Stimulated activated CD8-positive, alpha-beta memory T cell treated with anti-CD3 and anti-CD28 coated beads, Interleukin-4, amount 100 ng/mL, for 24 hours (primary cell): ENCODE data around the gene ITGA3.

ENCODE experiments used
- DNase-seq: peaks from one replicate; pipeline ENCODE4 v3.0.0-alpha.2; 2020; ENCODE audit warnings: low read depth

ITGA3 gene

DNA sequence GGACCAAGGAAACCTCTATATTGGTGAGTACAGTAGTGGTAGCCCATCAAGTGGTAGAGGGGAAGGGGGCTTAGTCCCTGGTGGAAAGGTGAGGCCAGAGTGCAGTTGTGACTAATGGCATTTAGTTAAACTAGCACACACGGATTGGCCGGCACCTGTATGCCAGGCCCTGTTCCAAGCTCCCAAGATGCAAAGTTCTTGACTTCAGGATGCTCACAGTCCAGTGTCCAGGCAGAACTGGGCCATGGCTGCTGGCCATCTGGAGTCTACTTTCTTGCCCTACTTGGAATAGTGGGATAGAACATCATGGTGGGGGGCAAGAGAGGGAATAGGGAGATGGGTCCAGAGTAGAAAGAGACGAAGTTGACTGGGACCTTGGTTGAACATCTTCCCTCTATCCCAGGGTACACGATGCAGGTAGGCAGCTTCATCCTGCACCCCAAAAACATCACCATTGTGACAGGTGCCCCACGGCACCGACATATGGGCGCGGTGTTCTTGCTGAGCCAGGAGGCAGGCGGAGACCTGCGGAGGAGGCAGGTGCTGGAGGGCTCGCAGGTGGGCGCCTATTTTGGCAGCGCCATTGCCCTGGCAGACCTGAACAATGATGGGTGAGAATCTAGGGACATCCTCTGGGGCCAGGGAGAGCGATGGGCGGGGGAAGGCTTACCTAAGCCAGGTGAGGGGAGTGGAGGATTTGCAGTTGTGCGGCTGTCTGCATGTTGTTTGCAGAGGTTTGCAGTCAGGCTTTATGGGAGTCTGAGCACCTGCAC is 15.2 kb downstream of the ITGA3 start:
- no peak for DNase-seq

DNA sequence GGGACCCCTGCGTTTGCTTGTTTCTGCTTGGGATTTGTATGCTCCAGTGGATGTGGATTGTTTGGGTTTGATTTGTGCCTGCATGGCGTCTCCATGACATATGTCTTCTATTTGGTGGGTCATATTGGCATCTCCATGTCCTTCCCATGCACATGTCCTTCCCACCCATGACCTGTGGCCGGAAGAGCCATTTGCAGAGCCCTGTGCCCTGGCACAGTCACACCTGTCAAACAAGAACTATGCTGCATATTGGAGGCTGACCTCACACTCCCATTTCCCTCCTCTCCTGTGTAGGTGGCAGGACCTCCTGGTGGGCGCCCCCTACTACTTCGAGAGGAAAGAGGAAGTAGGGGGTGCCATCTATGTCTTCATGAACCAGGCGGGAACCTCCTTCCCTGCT is 15.8 kb downstream of the ITGA3 start:
- no peak for DNase-seq

DNA sequence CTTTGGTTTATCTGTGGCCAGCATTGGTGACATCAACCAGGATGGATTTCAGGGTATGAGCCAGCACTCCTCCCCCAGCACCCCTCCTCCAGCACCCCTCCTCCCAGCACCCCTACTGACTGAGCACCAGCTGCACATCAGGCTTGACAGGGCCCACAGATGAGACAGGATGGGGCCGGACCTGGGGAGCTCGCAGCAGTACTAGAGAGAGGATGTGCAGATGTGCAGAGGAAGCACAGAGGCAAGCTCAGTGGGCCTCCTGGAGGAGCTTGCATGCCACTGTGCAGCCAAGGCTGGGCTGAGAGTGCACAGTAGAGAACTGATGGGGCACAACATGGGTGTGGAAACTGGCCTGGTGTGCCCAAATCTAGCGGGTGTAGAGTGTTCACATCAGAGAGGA is 16.2 kb downstream of the ITGA3 start:
- DNase-seq: no peak

DNA sequence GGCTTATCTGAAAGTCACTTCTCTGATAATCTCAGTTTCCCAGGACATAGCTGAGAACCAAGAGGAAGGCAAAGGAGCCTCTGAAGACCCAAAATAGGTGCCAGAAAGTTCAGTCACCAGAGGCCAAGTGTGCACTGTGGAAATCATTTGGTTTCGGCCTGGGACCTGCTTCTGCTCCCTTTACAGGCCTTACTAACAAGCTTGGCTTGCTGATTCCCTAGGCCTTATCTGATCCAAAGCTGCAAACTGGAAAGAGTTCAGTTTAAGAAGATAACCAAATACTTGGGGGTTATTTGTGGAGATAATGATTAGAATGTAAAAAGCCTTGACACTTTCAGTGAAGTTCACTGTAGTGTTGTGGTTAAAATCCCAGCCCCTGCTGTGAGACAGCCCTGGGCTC is 17.0 kb downstream of the ITGA3 start:
- no peak for DNase-seq

DNA sequence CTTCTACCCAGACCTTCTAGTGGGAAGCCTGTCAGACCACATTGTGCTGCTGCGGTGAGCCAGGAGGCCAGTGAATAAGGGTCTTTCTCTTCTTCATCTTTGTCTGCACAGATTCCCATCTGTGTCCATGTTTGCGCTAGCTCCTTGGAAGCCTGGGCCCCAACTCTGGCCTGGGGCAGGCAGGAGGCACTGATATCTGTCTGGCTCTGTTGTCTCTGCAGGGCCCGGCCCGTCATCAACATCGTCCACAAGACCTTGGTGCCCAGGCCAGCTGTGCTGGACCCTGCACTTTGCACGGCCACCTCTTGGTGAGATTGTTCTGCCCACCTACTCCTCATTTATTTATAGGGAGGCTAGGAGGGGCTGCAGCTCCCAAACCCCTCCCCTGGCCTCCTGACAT is 18.3 kb downstream of the ITGA3 start:
- DNase-seq: no peak

DNA sequence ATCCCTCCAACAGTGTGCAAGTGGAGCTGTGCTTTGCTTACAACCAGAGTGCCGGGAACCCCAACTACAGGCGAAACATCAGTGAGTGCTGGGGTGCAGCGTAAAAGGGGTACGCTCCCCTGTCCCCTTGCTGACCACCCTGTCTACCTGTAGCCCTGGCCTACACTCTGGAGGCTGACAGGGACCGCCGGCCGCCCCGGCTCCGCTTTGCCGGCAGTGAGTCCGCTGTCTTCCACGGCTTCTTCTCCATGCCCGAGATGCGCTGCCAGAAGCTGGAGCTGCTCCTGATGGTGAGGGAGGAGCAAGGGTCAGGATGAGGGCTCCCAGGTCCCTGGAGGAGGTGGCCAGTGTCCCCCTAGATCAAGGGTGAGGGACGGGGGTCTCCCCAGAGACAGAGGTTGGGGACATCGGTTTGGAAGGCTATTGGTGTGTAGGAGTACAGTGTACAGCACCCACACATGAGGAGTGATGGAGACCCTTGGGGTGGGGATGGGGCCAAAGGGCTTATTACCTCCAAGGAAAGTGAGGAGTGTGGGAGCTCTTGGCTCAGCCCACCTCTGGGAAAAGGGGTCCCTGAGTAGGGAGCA is 19.6 kb downstream of the ITGA3 start:
- no peak for DNase-seq

DNA sequence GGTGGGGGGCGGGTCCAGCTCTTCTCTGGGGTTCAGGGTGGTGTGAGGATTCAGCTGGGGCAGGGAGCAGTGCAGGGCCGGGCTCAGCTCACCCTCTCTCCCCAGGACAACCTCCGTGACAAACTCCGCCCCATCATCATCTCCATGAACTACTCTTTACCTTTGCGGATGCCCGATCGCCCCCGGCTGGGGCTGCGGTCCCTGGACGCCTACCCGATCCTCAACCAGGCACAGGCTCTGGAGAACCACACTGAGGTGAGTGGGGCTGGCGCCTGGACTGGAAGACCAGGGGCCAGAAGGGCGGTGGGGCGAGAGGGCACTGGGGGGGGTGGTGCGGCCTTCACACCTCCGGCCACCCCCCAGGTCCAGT is 20.3 kb downstream of the ITGA3 start:
- no peak for DNase-seq

DNA sequence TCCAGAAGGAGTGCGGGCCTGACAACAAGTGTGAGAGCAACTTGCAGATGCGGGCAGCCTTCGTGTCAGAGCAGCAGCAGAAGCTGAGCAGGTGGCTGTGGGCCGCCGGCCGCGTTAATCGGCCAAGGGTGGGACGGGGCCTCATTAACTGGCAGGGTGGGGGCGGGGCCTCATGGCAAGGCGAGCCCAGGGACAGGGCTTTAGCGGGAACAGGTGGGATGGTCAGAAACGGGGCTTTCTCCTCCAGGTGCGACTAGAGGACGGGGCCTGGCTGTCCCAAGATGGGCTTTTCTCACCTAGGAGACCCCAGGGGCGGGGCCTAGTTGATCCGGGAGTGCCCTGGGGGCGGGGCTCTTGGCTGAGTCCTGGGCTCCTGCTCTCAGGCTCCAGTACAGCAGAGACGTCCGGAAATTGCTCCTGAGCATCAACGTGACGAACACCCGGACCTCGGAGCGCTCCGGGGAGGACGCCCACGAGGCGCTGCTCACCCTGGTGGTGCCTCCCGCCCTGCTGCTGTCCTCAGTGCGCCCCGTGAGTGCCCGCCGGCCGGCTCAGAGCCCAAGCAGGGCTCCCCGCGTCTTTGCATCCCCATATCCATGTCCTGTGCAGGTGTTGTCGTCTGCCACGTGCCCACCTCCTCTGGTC is 20.8 kb downstream of the ITGA3 start:
- no peak for DNase-seq

DNA sequence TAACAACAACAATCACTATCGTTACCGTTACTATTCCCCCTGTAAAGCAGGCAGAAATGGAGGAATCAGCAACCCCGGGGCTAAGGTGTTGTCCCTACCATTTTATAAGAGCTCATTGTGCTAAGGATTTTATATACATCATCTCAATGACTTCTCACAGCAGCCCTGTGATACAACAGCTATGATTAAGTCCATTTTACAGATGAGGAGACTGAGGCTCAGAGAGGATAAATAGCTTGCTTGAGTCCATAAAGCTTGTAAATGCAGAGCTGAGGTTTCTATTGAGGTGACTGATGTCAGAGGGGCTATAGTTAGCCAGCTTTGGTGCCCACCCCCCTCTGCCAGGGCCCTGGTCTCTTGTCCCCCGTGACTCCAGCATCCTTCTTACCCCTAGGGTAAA is 22.5 kb downstream of the ITGA3 start:
- no peak for DNase-seq

DNA sequence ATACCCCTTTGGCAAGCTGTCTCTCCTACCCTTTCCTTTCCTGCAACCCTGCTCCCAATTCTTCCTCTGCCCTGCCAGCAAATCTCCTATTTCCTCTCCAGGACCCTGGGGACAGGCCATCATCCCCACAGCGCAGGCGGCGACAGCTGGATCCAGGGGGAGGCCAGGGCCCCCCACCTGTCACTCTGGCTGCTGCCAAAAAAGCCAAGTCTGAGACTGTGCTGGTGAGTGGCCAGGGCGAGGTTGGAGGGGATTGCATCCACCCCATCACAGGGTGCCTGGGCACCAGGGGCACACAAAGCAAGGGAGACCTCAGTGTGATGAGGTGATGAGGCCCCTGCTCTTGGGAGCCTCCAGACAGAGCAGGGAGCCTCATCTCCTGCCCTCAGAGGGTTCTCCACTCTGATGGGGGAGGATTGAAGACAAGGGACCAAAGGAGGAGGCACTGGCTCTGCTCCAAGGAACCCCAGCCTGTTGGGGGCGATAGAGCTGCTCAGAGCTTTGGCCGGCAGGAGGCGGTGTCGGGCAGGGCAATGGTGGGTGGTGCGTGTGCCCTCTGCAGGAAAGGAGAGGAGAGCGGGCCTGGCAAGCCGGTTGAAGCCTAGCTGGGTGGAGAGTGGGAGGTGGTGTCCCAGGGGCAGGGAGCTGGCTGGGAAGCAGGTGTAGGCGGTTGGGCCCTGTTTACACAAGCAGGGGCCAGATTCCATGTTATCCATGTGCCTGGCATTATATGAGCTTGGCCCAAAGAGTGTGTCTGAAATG is 23.6 kb downstream of the ITGA3 start:
- DNase-seq: no peak

DNA sequence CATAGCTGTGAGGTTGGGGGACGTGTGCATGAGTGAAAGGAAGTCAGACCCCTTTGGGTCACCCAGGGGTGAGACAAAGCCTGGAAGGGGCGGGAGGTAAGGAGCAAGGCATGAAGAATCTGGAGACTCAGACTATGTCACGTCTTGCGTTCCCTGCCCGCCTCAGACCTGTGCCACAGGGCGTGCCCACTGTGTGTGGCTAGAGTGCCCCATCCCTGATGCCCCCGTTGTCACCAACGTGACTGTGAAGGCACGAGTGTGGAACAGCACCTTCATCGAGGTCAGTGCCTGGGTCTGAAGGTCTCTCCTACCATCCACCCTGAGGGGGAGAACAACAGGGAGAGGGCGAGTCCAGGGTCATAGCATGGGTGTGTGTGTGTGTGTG is 24.2 kb downstream of the ITGA3 start:
- DNase-seq: no peak

DNA sequence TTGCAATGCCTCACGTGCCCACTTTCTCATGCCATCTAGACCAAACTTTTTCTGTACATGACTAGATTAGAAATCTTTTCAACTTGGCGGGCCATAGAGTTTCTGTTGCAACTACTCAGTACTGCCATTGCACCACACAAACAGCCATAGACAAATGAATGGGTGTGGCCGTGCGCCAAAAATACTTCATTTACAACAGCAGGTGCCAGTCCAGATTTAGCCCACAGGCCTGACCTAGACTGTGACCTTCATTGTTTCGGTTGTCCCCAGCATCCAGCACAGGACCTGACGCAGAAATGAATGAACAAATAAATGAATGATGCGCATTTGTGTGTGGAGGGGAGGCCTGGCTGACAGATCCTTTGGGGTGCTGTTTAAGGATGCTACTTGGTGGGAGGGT is 24.9 kb downstream of the ITGA3 start:
- no peak for DNase-seq

DNA sequence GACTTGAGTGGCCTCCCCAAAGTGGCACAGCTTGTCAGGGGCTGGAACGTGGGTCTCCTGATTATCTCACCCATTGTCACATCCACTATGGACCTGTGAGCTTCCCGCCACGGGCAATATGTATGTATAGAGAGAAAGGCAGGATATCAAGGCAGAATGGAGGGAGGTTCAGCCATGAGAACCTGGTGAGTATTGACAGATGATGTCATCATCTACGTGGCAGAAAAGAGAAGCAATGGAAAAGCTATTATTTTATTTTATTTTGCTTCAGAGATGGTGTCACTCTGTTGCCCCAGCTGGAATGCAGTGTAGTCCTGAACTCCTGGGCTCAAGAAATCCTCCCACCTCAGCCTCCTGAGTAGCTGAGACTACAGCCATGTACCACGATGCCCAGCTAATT is 25.8 kb downstream of the ITGA3 start:
- no peak for DNase-seq

DNA sequence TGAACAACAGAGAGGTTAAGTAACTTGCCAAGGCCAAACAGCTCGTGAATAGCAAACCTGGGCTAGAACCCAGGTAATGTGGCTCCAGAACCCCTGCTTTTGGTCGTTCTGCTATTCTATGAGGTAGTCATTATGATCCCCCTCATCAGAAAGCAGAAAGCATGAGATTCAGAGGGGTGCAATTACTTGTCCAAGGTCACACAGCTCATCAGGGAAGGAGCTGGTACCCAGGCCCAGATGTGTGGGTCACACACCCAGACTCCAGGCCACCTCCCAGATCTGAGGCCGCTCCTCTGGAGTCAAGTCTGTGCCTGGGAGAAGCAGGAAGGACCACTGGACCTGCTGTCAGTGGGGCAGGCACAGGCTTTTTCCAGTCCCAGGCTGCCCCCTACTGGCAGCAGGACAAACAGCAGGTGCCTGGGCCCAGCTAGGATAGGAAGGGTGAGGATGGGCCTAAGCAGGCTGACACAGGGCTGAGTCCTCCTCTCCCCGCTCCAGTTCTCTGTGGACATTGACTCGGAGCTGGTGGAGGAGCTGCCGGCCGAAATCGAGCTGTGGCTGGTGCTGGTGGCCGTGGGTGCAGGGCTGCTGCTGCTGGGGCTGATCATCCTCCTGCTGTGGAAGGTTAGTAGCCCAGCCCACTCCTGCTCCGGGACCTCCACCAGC is 31.5 kb downstream of the ITGA3 start:
- DNase-seq: peak; percentile 54

DNA sequence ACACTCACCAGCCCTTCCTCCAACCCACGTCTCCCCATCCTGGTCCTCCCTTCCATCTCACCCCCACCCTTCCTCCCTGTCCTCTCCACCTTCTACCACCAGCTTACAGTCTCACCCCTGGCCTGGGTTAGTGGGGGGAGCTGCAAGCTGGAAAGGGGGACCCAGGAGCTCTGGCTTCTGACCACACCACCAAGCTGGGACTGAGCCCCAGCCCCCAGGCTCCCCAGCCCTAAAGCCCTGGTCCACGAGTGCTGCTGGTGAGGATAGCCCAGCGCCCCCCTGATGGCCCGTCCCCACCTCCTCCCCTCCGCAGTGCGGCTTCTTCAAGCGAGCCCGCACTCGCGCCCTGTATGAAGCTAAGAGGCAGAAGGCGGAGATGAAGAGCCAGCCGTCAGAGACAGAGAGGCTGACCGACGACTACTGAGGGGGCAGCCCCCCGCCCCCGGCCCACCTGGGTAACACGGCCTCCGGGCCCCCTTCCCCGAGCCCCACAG is 32.0 kb downstream of the ITGA3 start:
- no peak for DNase-seq

DNA sequence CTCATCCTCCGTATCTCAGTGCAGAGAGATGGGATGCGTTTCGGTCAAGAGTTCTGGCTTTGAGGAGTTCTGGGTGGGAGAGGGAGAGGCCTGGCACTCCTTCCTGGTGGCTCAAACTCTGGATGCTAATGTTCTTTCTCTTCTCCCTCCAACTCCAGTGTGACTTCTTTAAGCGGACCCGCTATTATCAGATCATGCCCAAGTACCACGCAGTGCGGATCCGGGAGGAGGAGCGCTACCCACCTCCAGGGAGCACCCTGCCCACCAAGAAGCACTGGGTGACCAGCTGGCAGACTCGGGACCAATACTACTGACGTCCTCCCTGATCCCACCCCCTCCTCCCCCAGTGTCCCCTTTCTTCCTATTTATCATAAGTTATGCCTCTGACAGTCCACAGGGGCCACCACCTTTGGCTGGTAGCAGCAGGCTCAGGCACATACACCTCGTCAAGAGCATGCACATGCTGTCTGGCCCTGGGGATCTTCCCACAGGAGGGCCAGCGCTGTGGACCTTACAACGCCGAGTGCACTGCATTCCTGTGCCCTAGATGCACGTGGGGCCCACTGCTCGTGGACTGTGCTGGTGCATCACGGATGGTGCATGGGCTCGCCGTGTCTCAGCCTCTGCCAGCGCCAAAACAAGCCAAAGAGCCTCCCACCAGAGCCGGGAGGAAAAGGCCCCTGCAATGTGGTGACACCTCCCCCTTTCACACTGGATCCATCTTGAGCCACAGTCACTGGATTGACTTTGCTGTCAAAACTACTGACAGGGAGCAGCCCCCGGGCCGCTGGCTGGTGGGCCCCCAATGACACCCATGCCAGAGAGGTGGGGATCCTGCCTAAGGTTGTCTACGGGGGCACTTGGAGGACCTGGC is 33.3 kb downstream of the ITGA3 start:
- DNase-seq: no peak

DNA sequence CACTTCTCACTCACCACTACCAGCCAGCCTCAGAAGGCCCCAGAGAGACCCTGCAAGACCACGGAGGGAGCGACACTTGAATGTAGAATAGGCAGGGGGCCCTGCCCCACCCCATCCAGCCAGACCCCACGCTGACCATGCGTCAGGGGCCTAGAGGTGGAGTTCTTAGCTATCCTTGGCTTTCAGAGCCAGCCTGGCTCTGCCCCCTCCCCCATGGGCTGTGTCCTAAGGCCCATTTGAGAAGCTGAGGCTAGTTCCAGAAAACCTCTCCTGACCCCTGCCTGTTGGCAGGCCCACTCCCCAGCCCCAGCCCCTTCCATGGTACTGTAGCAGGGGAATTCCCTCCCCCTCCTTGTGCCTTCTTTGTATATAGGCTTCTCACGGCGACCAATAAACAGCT is 34.2 kb downstream of the ITGA3 start:
- DNase-seq: no peak

DNA sequence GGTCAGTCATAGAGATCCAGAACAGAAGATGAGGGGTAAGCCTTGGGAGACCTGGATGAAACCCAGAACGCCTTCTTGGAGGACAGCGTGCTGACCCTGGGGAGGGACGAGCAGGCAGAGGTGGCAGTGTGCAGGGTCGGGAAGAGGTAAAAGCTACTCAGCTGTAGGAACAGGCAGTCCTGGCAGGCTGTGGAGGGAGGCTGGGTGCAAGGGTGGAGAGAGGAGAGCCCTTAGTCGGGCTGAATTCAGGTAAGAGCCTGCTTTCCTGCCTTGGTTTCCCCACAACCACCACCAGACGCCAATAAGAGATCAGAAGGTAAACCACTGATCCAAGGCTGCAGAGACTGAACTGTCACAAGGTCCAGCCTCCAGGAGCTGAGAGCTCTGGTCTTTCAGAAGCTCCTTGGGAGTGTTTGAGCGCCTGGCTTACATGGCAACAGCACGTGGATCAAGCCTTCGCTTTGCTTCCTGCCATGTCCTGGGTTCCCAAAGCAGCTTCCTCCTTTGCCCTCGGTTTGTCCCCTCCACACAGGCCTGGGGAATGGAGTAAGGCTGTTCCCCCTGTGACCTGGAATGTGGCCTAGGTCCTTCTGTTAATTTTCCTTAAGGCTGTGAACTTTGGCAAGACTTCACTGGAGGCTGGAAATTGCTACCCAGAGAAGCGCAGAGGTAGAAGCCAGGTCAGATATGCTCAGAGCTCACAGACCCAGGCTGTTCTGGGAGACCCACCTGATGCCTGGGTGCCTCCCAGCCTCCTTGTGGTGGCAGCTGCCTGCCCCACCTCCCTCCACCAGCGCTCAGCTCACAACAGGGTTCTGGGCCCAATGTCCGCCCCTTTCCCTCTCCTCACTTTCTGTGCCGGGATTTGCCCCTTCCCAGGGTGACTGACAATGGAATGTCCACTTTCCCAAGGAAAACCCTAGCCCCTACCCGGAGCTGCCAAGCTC is 35.3 kb downstream of the ITGA3 start:
- no peak for DNase-seq

DNA sequence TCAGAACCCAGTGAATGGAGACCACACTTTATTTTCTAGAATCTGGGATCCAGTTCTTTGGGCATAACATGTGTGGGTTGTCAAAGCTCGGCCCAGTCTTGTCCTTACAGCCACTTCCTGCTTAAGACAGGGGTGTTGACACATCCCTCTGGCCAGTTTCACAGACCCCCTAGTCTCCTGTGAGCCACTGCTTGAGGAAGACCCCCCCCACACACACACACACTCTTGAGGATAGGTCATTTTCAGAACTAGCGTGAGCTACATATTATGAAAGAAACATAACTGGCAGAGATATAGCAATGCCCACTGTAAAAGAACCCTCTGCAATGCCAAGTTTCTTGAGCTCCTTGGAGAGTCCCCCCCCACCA is 36.0 kb downstream of the ITGA3 start:
- DNase-seq: no peak

DNA sequence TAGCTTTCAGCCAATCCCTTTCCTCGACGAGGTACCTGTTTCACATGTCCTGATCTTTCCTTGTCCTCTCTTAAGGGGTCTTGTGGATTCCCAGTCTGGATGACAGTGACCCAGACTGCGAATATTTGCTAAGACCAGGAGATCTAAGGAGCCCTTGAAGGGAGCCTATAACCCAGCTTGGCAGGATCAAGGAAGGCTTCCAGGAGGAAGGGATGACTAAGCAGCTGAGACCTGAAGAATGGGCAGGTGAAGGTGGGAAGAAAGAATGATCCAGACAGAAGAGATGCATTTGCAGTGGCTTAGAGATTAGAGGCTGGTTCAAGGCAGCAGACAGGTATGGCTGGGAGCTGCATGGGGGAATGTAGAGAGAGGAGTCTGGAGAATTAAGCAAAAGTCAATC is 37.3 kb downstream of the ITGA3 start:
- no peak for DNase-seq
